ENCODE measurements around the gene TPST1.

DNA sequence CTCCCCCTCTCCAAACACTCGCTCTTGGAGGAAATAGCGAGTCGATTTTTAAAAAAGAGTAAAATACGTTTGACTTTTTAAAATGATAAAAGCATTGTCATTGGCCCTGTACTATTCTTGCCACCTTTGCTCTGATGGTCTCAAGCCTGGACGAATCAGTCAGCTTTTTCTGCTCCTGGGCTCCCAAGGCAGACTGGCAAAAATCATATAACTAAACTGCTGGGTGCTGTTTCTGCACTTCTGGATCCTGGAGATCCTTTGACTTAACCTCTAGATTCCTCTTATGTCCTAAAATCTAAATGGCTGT lies 1.8 kb downstream of the TPST1 start:
- TF ChIP-seq, protein P1, sequence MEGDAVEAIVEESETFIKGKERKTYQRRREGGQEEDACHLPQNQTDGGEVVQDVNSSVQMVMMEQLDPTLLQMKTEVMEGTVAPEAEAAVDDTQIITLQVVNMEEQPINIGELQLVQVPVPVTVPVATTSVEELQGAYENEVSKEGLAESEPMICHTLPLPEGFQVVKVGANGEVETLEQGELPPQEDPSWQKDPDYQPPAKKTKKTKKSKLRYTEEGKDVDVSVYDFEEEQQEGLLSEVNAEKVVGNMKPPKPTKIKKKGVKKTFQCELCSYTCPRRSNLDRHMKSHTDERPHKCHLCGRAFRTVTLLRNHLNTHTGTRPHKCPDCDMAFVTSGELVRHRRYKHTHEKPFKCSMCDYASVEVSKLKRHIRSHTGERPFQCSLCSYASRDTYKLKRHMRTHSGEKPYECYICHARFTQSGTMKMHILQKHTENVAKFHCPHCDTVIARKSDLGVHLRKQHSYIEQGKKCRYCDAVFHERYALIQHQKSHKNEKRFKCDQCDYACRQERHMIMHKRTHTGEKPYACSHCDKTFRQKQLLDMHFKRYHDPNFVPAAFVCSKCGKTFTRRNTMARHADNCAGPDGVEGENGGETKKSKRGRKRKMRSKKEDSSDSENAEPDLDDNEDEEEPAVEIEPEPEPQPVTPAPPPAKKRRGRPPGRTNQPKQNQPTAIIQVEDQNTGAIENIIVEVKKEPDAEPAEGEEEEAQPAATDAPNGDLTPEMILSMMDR (conservative IDR thresholded peaks at IDR 0.05 in 1 of 2, IDR thresholded peaks at IDR 0.05 in 1 of 2; ENCODE audit: low read depth in 1 of 2, low read length in 2 of 2): no peak
- TF ChIP-seq EZH2 (IDR thresholded peaks at IDR 0.05; ENCODE audit: low read length, missing control alignments): no peak
